NCI-H2227 treated with DMSO at 0.1 percent for 48 hours (cell line): ENCODE data around the gene RAD51B.
A peak's percentile ranks its signal among the peaks of the same experiment; 100 is the strongest.

ENCODE experiments used
- DNase-seq: peaks from one replicate; lab custom pipeline; 2025; lab: John Stamatoyannopoulos, UW

The RAD51B gene

DNA sequence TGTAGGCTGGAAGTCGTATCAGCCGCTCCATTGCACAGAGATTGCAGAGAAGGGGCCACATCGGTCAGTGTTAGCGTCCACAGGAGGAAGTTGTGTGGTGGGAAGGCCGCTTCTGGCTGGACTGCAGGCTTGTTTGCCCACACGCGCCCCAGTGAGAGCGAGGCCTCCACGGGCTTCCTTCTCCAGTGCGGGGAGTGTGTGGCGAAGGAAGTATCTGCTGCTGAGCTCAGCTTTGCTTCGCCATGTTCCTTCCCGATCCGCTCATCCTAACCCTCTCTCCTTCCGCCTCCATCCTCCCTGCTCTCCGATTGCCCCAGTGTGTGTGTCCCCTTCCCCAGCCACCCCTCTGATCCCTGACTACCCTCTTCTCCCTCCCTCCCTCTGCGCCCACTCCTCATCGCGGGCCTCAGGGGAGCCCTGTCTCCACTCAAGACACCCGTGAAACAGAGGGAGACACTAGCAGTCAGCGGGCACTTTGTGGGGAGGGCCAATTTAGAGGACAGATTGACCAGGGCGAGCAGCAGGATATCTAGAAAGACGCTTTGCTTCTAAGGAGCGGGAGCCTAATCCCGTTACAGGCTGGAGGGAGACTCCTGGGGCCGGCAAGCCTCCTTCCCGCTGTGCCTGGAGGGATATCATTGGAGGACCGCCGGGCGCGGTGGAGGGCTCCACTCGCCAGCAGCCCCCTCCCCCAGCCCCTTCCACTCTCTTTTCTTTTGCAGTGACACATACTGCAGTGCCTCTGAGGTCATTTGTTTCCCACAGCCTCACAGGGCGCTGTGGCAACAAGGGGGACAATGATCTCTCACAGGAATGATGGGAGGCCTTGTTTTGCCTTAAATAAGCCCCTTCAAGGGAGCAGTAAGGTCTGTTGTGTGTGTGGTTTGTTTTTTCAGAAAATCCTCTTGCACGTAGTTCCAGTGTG lies 544.5 kb downstream of the RAD51B start:
- peak; percentile 74 for DNase-seq

DNA sequence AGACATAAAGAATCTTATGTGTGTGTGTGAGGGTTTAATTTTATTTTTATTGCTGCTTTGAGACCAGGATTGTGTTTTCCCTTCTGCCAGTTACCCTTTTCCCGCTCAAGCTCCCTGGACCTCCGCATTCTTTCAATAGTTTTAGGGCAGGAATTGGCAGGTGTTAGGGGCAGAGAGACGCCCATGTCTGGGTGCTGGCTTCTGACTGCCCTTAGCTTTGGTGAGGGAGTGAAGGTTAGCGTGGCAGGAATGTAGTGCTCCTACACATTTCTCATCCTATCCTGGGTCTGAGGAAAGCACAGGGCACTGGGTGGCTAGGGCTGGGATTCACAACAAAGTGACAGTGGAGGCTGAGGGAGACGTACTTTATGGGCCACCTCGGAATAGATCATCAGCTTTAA lies 545.2 kb downstream of the RAD51B start:
- DNase-seq: no peak

DNA sequence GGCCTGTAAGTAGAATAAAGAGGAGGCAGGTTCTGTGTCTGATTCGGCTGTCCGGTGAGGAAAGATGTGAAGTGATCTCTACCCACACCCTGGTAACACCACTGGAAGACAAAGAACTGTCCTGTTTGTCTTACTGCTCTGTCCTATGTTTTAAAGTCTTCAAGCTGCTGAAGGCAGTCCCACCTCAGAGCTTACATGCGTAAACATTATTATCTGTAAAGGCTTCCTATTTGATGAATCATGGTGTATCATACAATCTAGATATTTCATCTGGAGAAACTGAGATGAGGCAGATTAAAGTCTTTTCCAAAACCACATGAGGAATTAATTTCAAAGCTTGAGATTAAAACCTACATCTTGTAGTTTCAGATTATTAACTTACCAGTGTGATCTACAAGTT lies 545.6 kb downstream of the RAD51B start:
- DNase-seq: no peak

- no peak for DNase-seq
These were observed 547.1 kb downstream of the RAD51B start for GRCh38 chr14:68366656-68367055.

DNA sequence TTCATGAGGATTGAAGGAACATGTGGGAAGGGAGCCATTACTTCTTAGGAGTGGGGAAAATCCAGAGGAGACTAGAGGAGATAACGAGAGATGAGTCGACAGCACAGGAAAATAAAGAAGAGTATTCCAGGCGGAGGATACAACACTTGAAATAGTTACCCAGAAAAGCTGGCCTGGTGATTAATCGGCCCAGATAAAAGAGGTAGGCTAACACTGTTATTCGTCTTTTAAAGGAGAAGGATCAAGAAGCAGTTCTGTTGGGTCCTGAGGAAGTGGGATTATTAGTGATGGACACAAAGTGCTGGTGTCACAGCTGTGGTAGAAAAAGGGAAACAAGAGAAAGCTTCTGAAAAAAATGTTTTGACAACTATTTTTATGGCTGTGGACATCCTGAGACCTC lies 548.0 kb downstream of the RAD51B start:
- no peak for DNase-seq

- DNase-seq: no peak
These were observed 549.3 kb downstream of the RAD51B start for GRCh38 chr14:68368850-68369249.

DNA sequence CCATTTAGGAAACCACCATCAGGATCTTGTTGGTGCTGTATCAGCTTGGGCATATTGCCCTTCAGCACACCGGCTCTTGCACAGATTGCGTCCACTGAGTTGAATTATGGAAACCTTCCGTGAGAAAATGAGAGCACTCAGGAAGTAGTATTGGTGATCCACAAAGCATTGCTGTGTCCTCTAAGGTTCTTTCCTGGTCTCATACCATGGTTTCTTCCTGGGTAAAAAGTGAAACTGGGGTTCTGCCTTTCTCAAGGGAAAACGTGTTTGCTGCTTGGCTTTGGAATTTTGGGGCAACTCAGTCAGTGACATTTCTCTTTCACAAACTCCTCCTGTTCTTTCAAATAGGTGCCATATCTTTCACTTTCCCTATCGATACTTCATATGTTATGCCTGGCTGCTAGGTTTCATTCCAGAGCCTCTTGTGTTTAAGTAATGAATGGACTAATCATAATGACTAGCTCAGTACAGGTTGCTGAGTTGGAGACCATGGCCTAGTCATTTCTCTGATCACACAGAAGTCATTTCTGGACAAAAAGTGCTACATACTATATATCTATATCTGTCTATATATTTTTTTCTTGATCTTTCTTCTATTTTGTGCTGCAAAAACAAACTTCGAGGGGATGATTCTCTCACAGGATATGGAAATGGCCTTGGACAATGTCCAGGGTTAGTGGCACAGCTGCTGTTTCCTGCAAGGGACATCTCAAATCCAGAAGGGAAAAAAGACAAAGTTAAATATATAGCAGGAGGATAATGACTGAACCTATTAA lies 549.9 kb downstream of the RAD51B start:
- no peak for DNase-seq

GRCh38 chr14:68370057-68370360 lies 550.4 kb downstream of the RAD51B start:
- no peak for DNase-seq

DNA sequence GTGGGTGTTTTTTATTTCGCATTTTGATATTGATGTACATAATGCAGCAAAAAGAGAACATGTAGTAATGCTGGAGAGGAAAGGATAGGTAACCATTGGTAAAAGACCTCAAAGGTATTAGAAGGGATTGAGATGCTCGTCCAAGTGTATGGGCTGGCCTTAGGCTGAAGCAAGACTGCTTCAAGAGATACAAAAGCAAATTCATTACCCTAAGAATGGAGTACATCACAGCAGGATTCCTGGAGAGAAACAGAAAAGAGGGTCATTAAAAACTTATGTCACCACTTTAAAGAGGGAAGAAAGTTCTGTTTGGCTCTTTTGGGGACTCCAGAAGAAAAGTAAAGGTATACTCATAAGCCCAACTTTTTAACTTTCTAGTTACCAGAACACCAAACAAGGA lies 552.8 kb downstream of the RAD51B start:
- DNase-seq: no peak

GRCh38 chr14:68373124-68373646 lies 553.6 kb downstream of the RAD51B start:
- no peak for DNase-seq

DNA sequence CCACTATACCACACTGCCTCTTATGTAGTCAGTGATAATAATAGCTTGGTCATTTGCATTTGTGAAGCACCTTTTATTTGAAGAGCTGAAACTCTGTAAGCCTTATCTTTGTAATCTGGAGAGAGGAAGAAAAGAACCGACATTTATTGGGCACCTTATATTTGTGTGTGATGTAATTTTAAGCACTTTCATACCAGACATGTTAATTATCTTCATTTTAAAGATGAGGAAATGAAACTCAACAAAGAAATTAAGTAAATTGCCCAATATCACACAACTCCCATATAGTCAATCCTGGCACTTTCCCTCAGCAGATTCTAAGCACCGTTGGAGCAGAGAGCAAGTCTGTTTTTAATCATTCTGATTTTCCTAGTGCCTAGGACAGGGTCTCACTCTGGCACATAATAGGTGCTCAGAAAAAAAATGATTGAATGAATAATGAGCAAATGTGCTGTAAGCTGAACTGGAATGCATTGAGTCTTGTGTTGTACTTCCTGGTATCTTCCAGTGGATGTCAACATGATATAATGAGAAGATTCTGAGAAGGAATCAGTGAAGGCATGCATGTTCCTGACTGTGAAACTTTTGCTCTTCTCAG lies 554.4 kb downstream of the RAD51B start:
- no peak for DNase-seq

DNA sequence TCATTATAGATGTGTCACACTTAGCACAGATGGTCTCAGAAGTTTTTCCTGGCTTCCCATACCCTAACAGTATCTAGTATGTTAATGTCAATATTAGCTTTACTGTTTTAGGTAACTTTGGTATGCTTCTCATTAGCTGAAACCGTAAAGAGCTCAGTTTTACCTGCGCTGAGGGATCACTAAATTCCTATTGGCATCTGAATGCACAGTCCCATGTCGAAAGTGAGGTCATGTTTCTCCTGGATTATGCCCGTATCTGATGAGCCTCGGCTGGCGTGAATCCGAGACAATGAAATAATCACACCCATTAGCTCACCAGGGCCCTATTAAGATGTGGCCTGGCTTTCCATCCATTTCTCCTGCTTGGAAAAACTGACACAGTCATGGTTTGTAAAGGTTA lies 555.1 kb downstream of the RAD51B start:
- peak; percentile 35 for DNase-seq

DNA sequence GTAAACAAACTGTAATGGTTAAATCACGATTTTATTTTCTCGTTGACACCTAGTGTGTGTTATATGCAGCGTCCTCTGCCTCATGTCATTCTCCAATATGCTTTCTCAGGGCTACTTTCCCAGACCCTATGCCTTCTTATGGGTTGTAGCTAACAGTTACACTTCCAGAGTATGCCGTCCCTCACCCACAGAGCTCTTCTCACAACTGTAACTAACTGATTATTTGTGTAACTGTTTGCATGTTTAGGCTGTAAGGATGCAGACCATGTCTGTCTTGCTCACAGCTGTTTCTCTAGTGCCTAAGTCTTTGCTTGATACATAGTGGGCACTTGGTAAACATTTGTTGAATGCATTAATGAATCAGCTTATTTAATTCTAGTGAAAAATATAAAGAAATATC lies 555.8 kb downstream of the RAD51B start:
- no peak for DNase-seq

- DNase-seq: peak; percentile 30
These were observed 556.6 kb downstream of the RAD51B start for GRCh38 chr14:68376067-68376779.

GRCh38 chr14:68377006-68377405 lies 557.4 kb downstream of the RAD51B start:
- no peak for DNase-seq

DNA sequence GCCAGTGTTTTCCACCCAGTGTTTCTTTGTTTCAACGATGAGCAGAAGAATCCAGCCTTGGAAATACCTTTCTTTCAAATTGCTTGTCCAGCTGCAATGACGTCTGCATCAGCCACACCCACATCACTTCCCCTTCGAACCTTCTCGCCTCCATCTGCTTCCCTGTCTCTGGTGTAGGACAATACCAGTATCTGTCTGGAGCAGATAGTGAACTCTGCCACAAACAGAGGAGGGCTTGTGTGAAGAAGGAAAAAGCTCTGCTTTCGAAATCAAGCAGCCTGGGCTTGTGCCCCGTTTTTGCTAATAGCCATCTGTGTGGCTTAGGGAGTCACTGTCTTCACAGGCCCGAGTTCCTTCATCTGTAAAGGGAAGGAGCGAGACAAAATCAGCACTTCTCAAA lies 557.9 kb downstream of the RAD51B start:
- DNase-seq: no peak

DNA sequence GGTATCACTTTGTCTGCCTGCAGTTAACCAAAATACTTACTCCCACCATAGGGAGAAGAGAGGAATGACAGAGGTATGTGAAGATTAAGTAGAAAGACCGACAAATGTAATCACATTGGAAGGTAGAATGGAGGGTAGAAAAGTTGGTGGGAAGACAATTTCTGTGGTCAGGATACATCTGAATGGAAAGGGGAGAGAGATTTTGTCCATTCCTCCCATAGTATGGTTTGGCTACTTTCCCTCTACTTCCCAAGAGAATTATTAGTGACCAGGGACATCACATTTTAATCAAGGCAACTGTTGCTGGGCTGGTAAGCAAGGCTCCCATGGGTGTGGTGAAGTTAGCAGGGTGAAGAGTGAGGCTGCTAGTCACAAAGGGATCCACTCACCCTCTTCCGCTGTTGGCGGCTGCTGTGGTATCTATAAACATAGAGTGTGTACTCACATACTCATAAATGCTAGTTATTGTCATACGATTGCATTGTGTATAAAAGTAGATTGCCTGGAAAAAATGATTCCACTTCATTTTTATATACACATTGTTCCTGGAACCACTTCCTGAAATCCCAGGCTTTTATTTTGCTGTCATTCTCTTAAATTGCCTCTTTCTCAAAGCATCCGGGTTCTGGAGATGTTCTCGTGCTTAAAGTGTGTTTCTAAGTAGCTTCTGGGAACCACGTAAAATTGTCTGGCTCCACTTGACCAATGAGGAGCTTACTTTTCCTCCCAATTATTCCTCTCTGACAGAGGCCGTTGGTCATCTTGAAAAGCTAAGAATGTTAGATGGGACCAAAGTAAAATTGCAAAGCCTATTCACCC lies 560.1 kb downstream of the RAD51B start:
- DNase-seq: peak; percentile 11

DNA sequence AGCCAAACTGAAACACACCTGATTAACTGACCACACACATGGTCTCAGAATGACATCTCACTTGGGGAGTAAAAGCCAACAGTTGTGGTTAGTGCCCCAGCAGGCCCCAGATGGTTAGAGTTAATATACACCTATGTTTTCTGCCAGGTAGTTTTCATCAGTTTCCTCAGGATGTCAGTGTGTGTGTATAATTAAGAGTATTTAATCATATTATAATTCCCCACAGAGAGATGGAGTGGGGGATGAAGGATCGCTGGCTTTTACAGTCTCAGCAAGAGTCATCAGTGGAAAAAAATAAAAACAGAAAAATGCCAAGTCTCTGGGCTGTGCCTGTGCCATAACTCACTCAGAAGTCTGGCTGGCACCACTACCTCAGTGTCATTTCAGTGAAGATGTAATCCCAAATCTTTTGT lies 560.8 kb downstream of the RAD51B start:
- DNase-seq: no peak

GRCh38 chr14:68384335-68384734 lies 564.8 kb downstream of the RAD51B start:
- DNase-seq: no peak

DNA sequence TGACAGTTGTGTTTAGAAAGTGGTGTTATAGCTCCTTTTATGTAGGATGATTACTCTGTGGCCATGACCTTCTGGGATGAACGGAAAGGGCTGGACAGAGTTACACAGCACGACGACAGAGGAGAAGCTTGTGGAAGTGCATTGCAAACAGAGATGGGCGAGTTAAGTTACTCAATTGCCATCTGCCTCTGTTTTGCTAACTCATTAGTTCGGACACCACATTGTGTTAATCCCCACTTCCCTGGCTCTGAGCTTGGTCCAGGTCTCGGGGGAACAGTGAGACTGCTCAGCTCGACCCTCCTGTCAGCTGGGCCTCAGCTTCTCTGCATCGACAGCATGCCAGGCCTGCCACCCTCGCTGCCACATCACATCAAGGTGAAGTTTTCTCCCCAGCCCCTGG lies 565.3 kb downstream of the RAD51B start:
- DNase-seq: no peak

- no peak for DNase-seq
These were observed 566.9 kb downstream of the RAD51B start for GRCh38 chr14:68386446-68386845.
